ENCODE data around the gene IL10. TPM values are rescaled to one million over a fixed set of nuclear protein-coding genes. Genes with fewer than 3 reads are reported as not detected.
A peak's percentile ranks its signal among the peaks of the same experiment; 100 is the strongest.
"Not testable (repeated sequence)": the region's sequence is repeated elsewhere in the genome, so short reads cannot be mapped to it uniquely, and the experiment has no call there.

The IL10 gene
- total RNA-seq, 2 donors from 2014 or later, result 5.2 to 6.1 TPM

GRCh38 chr1:206770531-206771337 lies 1.6 kb downstream of the IL10 start, which contains the start of gene IL19:
TSS of gene IL19 (plus strand) at chr1:206770773. CDS start at chr1:206836663, 65,890 bp downstream.
- intact Hi-C loops (cut with DNase I), result no loop called here
- no peak for DNase-seq (ENCODE audit: low spot score)

- no peak for DNase-seq (ENCODE audit: low spot score)
- intact Hi-C loops (cut with DNase I), result no loop called here
These were observed 3.0 kb downstream of the IL10 start for GRCh38 chr1:206769304-206769731.

- no peak for DNase-seq (ENCODE audit: low spot score)
- intact Hi-C loops (cut with DNase I), result no loop called here
These were observed 3.6 kb downstream of the IL10 start for GRCh38 chr1:206768472-206769303.

- DNase-seq (ENCODE audit: low spot score), result peak; percentile 88
- intact Hi-C loops (cut with DNase I), result no loop called here
These were observed 5.9 kb downstream of the IL10 start for GRCh38 chr1:206766251-206766856.

DNA sequence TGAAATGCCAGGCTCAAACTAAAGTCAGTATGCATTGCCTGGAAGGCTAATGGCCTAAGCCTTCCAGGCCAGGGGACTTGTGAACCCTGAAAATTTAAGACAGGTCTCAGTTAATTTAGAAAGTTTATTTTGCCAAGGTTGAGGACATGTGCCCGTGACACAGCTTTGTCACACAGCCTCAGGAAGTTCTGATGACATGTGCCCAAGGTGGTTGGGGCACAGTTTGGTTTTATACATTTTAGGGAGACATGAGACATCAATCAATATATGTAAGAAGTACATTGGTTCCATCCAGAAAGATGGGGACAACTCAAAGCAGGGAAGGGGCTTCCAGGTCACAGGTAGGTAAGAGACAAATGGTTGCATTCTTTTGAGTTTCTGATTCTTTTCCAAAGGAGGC lies 6.5 kb downstream of the IL10 start:
- DNase-seq (ENCODE audit: low spot score); intact Hi-C loops (cut with DNase I): not testable (repeated sequence)

GRCh38 chr1:206762741-206763364 lies 9.4 kb downstream of the IL10 start:
- intact Hi-C loops (cut with DNase I); DNase-seq (ENCODE audit: low spot score): not testable (repeated sequence)

DNA sequence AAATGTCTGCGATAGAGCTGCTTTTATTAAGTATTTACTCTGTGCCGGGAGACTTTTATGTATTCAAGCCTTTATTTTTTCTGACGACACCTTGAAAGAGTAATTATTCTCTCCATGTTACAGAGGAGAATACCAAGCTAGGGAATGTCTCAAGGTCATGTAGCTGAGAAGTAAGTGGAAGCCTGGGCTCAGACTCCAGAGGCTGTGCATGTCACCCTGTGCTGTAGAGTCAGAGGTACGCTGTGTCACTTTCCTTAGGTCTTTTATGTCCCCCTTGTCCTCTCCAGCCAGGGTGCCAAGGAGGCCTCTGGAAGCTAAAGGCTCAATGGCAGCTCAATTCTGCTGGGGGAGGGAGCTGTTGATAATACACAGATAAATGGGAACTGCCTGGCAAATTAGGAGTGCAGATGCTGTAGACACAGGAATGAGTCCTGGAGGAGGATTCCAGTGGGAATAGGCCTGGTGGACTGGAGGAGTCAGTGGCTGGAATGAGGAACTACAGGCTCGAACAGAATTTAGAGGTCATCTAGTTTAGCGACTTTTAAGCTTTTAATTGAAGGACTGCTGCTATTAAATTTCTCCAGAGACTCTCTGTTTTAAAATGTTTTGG lies 11.0 kb downstream of the IL10 start:
- no peak for DNase-seq (ENCODE audit: low spot score)
- intact Hi-C loops (cut with DNase I), result no loop called here

- intact Hi-C loops (cut with DNase I), result no loop called here
- no peak for DNase-seq (ENCODE audit: low spot score)
These were observed 11.7 kb downstream of the IL10 start for GRCh38 chr1:206760590-206760989.

DNA sequence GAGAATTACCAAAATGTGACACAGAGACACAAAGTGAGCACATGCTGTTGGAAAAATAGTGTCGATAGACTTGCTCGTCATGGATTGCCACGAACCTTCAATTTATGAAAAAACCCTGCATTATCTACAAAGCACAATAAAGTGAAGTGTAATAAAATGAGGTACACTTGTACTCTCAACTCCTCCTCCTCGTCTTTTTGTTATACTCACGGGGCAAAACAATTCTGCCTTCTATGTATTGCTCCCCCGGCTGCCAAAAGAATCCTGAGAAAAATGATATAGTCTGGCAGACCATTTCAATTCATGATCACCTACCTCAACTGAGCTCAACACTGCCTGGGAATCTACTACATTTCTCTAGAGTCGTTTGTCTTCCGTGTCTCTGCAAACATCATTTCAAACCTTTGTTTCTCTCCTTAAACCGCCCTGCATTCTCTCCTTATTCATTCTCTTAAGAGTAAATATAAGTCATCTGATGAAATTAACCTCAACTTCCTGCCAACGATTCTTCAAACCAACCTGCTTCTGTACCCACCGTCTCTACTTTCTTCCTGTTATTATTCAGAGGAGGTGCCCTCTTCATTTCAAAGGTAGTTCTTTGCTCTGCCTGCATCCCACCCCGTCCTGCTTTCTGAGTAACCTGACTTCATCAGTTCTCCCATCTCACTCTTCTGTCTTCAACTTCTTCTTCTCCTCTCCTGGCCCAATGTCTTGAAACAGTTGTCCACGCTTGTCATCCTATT lies 14.6 kb downstream of the IL10 start:
- intact Hi-C loops (cut with DNase I), result no loop called here
- no peak for DNase-seq (ENCODE audit: low spot score)

DNA sequence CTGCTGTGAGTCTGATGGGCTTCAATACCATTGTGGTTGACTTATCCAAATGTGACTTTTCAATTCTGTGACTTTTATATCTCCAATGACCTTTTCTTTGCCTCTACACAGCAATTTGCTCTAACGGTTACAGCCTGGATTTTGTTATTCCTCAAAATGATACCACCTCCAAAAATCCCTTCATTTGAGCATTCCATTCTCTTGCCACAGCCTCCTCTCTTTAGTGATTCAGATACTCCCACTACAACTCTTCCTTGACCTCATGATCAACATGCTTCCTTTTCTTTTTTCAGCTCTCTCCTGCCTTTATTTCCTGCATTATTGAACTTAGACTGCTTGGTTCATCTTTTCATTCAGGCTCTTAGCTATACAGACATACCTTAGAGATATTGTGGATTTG lies 18.3 kb downstream of the IL10 start:
- DNase-seq (ENCODE audit: low spot score), result no peak
- intact Hi-C loops (cut with DNase I), result no loop called here

DNA sequence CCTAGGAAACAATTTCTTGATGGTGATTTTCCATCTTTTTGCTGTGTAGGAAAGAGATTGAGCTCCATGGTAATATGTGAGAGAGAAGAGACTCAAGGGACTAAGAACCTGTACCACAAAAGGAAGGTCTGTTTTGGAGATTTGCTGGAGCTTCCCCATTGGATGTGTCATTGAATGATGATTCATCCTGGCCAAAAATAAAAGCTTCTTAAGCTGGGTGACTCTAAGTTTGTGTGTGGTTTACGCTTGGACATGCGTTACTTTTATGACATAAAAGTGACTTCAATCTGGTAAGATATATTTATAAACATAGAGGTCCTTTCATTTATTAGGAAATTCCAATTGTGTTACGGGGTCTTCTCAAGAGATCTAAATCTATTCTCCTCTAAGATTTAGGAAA lies 19.2 kb downstream of the IL10 start:
- intact Hi-C loops (cut with DNase I), result no loop called here
- DNase-seq (ENCODE audit: low spot score), result no peak

GRCh38 chr1:206752481-206752880 lies 19.8 kb downstream of the IL10 start:
- intact Hi-C loops (cut with DNase I), result no loop called here
- DNase-seq (ENCODE audit: low spot score), result no peak

DNA sequence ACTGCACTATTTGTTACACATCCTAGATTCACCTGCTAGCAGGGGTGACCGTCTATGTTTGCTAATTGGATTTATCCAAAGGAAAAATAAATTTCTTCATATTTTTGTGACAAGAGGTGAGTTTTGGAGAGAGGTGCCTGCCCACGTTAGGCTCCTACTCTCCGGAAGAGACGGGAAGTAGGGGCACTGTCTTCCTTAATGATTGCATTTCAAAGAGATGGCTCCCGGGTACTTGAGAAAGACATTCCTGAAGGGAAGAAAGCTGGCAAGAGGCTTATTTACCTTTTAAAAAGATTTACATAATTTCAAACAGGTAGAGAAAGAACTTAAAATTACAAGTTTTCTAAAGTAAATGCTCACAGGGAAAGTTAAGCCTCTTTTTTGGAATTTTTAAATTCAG lies 20.4 kb downstream of the IL10 start:
- intact Hi-C loops (cut with DNase I), result no loop called here
- no peak for DNase-seq (ENCODE audit: low spot score)

GRCh38 chr1:206748348-206749030 lies 23.8 kb downstream of the IL10 start:
- no peak for DNase-seq (ENCODE audit: low spot score)
- intact Hi-C loops (cut with DNase I), result no loop called here

GRCh38 chr1:206745301-206745700 lies 27.0 kb downstream of the IL10 start:
- no peak for DNase-seq (ENCODE audit: low spot score)

GRCh38 chr1:206744683-206745082 lies 27.6 kb downstream of the IL10 start:
- DNase-seq (ENCODE audit: low spot score), result no peak
- intact Hi-C loops (cut with DNase I), result no loop called here

More at GRCh38 chr1:206745301-206745700, 27.0 kb downstream of the IL10 start:
- intact Hi-C loops (cut with DNase I), result no loop called here

- intact Hi-C loops (cut with DNase I), result no loop called here
- no peak for DNase-seq (ENCODE audit: low spot score)
These were observed 29.4 kb downstream of the IL10 start for GRCh38 chr1:206742719-206743383.

All from posterior vena cava (tissue), 2 donors.